ENCODE data around the gene TRIM41. TPM values are rescaled to one million over a fixed set of nuclear protein-coding genes. Genes with fewer than 3 reads are reported as not detected.

Gene TRIM41
- total and polyA plus RNA-seq, 2 experiments from 2014 or later: 6.2 to 8.7 TPM

DNA sequence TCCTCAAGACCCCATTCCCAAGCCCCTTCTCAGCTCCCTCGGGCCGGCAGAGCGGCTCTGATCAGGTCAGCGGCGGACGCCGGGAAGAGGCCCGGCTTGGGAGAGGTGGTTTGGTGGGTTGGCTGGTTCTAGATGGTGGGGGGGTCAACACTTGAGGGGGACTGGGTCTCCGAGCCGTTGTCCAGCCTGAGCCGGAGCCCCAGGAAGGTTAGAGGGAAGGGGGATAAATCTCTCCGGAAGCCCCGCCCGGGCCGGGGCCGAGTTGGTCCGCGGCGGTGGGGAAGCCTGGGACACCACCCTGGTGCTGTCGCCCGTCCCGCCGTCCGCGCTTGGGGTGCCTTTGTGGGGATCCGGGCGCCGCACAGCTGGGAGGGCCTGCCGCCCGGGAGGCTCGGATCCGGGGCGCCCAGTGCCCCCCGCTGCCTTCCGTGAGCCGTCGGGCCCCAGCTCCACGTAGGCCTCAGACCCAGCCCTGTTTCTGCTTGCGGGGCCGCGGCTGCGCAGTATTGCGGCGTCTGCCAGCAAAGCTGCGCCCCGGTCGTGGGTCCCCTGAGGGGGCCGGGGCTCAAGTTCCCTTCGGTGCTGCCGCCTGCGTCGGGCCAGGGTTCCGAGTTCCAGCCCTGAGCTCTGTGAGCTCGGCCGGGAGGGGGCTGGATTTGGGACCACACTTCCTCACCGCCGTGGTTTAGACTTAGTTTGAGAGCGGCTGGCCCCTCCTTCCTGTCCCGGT is 38.4 kb downstream of the TRIM41 start:
- no peaks in the 10 kb centered on the region for H3K9me2 ChIP-seq (ENCODE audit: insufficient read depth)
- H3K4me1 ChIP-seq (ENCODE audit: insufficient read depth): peaks cover 17% of the 10 kb centered on the region
- H2AFZ ChIP-seq: peak overlapping the region; percentile 94
- H3K27me3 ChIP-seq (ENCODE audit: insufficient read depth): no peaks in the 10 kb centered on the region
- Mint-ChIP-seq H3K9me3 (no peaks in the 10 kb centered on the region), H3K4me3 (peak overlapping the region; percentile 90), H3K27me3 (ENCODE audit: insufficient read depth, low read depth, poor library complexity) (peaks cover 14% of the 10 kb centered on the region), H3K36me3 (ENCODE audit: low read depth) (peaks cover 19% of the 10 kb centered on the region), H3K27ac (peak overlapping the region; percentile 94), H3K4me1 (peaks cover 19% of the 10 kb centered on the region)
- peak; percentile 69 for ATAC-seq
- DNase-seq (ENCODE audit: low spot score): peak; percentile 81
- H3F3A ChIP-seq (replicated peaks; ENCODE audit: low read depth): peaks cover 13% of the 10 kb centered on the region; the same call in 1 of the 2 replicates
- peaks cover 13% of the 10 kb centered on the region for H4K20me1 ChIP-seq (replicated peaks; ENCODE audit: insufficient read depth)
- TF ChIP-seq ZNF114 (CRISPR knock-in tag; IDR thresholded peaks at IDR 0.05) (no peak), POLR2AphosphoS5 (IDR thresholded peaks at IDR 0.05; ENCODE audit: low read depth) (peak; percentile 60), JUNB (IDR thresholded peaks at IDR 0.05; ENCODE audit: unreplicated experiment) (peak; percentile 17), EZH2 (IDR thresholded peaks at IDR 0.05; ENCODE audit: low read depth, unreplicated experiment) (no peak), STAT1 (IDR thresholded peaks at IDR 0.05; ENCODE audit: unreplicated experiment) (no peak)
- TF ChIP-seq, protein P1, sequence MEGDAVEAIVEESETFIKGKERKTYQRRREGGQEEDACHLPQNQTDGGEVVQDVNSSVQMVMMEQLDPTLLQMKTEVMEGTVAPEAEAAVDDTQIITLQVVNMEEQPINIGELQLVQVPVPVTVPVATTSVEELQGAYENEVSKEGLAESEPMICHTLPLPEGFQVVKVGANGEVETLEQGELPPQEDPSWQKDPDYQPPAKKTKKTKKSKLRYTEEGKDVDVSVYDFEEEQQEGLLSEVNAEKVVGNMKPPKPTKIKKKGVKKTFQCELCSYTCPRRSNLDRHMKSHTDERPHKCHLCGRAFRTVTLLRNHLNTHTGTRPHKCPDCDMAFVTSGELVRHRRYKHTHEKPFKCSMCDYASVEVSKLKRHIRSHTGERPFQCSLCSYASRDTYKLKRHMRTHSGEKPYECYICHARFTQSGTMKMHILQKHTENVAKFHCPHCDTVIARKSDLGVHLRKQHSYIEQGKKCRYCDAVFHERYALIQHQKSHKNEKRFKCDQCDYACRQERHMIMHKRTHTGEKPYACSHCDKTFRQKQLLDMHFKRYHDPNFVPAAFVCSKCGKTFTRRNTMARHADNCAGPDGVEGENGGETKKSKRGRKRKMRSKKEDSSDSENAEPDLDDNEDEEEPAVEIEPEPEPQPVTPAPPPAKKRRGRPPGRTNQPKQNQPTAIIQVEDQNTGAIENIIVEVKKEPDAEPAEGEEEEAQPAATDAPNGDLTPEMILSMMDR (conservative IDR thresholded peaks at IDR 0.05; ENCODE audit: low read depth in 2 of 2): no peak
- H3K79me2 ChIP-seq (replicated peaks; ENCODE audit: insufficient read depth): peaks cover 53% of the 10 kb centered on the region
- peak overlapping the region; percentile 99 for H3K4me3 ChIP-seq
- H3K4me2 ChIP-seq: peak overlapping the region; percentile 100
- H3K36me3 ChIP-seq (ENCODE audit: insufficient read depth): peaks cover 3% of the 10 kb centered on the region; the same call in 1 of the 2 replicates
- peak overlapping the region; percentile 84 for H3K27ac ChIP-seq (ENCODE audit: low read depth)

GRCh38 chr5:181263633-181264032 is 40.6 kb downstream of the TRIM41 start:
- Mint-ChIP-seq H3K27ac (no peak overlapping the region), H3K4me3 (peak overlapping the region; percentile 17; the same call in 1 of the 3 replicates), H3K27me3 (ENCODE audit: insufficient read depth, low read depth, poor library complexity) (peaks cover 20% of the 10 kb centered on the region), H3K36me3 (ENCODE audit: low read depth) (peaks cover 11% of the 10 kb centered on the region), H3K4me1 (peaks cover 34% of the 10 kb centered on the region), H3K9me3 (no peaks in the 10 kb centered on the region)
- Histone ChIP-seq H3K9me2 (ENCODE audit: insufficient read depth) (no peaks in the 10 kb centered on the region), H3K27ac (ENCODE audit: low read depth) (no peak overlapping the region), H3F3A (replicated peaks; ENCODE audit: low read depth) (0 out of 2 replicates have a peak, but pooled peaks cover 10% of the 10 kb centered on the region), H3K27me3 (ENCODE audit: insufficient read depth) (no peaks in the 10 kb centered on the region), H3K4me1 (ENCODE audit: insufficient read depth) (peaks cover 36% of the 10 kb centered on the region), H2AFZ (no peak overlapping the region), H3K36me3 (ENCODE audit: insufficient read depth) (no peaks in the 10 kb centered on the region), H4K20me1 (replicated peaks; ENCODE audit: insufficient read depth) (no peaks in the 10 kb centered on the region; the same call in none of the 2 replicates), H3K4me3 (no peak overlapping the region), H3K79me2 (replicated peaks; ENCODE audit: insufficient read depth) (peaks cover 34% of the 10 kb centered on the region; the same call in 1 of the 2 replicates), H3K4me2 (no peak overlapping the region)
- DNase-seq (ENCODE audit: low spot score) (no peak), ATAC-seq (no peak)
- no peak for TF ChIP-seq CREB1 (CRISPR knock-in tag; IDR thresholded peaks at IDR 0.05; ENCODE audit: low read depth)
- TF ChIP-seq ZNF331 (CRISPR knock-in tag; IDR thresholded peaks at IDR 0.05; ENCODE audit: low read depth): no peak
- no peak for TF ChIP-seq STAT1 (IDR thresholded peaks at IDR 0.05; ENCODE audit: unreplicated experiment)
- TF ChIP-seq NANOG (IDR thresholded peaks at IDR 0.05; ENCODE audit: borderline replicate concordance): no peak
- no peak for TF ChIP-seq ZNF114 (CRISPR knock-in tag; IDR thresholded peaks at IDR 0.05)
- TF ChIP-seq, protein P1 (conservative IDR thresholded peaks at IDR 0.05; ENCODE audit: low read depth in 2 of 2): no peak
- TF ChIP-seq, protein P2, sequence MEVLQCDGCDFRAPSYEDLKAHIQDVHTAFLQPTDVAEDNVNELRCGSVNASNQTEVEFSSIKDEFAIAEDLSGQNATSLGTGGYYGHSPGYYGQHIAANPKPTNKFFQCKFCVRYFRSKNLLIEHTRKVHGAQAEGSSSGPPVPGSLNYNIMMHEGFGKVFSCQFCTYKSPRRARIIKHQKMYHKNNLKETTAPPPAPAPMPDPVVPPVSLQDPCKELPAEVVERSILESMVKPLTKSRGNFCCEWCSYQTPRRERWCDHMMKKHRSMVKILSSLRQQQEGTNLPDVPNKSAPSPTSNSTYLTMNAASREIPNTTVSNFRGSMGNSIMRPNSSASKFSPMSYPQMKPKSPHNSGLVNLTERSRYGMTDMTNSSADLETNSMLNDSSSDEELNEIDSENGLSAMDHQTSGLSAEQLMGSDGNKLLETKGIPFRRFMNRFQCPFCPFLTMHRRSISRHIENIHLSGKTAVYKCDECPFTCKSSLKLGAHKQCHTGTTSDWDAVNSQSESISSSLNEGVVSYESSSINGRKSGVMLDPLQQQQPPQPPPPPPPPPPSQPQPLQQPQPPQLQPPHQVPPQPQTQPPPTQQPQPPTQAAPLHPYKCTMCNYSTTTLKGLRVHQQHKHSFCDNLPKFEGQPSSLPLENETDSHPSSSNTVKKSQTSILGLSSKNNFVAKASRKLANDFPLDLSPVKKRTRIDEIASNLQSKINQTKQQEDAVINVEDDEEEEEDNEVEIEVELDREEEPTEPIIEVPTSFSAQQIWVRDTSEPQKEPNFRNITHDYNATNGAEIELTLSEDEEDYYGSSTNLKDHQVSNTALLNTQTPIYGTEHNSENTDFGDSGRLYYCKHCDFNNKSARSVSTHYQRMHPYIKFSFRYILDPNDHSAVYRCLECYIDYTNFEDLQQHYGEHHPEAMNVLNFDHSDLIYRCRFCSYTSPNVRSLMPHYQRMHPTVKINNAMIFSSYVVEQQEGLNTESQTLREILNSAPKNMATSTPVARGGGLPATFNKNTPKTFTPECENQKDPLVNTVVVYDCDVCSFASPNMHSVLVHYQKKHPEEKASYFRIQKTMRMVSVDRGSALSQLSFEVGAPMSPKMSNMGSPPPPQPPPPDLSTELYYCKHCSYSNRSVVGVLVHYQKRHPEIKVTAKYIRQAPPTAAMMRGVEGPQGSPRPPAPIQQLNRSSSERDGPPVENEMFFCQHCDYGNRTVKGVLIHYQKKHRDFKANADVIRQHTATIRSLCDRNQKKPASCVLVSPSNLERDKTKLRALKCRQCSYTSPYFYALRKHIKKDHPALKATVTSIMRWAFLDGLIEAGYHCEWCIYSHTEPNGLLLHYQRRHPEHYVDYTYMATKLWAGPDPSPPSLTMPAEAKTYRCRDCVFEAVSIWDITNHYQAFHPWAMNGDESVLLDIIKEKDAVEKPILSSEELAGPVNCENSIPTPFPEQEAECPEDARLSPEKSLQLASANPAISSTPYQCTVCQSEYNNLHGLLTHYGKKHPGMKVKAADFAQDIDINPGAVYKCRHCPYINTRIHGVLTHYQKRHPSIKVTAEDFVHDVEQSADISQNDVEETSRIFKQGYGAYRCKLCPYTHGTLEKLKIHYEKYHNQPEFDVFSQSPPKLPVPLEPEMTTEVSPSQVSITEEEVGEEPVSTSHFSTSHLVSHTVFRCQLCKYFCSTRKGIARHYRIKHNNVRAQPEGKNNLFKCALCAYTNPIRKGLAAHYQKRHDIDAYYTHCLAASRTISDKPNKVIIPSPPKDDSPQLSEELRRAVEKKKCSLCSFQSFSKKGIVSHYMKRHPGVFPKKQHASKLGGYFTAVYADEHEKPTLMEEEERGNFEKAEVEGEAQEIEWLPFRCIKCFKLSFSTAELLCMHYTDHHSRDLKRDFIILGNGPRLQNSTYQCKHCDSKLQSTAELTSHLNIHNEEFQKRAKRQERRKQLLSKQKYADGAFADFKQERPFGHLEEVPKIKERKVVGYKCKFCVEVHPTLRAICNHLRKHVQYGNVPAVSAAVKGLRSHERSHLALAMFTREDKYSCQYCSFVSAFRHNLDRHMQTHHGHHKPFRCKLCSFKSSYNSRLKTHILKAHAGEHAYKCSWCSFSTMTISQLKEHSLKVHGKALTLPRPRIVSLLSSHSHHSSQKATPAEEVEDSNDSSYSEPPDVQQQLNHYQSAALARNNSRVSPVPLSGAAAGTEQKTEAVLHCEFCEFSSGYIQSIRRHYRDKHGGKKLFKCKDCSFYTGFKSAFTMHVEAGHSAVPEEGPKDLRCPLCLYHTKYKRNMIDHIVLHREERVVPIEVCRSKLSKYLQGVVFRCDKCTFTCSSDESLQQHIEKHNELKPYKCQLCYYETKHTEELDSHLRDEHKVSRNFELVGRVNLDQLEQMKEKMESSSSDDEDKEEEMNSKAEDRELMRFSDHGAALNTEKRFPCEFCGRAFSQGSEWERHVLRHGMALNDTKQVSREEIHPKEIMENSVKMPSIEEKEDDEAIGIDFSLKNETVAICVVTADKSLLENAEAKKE (CRISPR knock-in tag; IDR thresholded peaks at IDR 0.05): no peak
- no peak for TF ChIP-seq JUNB (IDR thresholded peaks at IDR 0.05; ENCODE audit: unreplicated experiment)
- no peak for TF ChIP-seq POLR2AphosphoS5 (IDR thresholded peaks at IDR 0.05; ENCODE audit: low read depth)

All from GM23338 (cell line).